Measurements from ENCODE around the gene PTH2R.
"Not testable (repeated sequence)": the region's sequence is repeated elsewhere in the genome, so short reads cannot be mapped to it uniquely, and the experiment has no call there.

The PTH2R gene

DNA sequence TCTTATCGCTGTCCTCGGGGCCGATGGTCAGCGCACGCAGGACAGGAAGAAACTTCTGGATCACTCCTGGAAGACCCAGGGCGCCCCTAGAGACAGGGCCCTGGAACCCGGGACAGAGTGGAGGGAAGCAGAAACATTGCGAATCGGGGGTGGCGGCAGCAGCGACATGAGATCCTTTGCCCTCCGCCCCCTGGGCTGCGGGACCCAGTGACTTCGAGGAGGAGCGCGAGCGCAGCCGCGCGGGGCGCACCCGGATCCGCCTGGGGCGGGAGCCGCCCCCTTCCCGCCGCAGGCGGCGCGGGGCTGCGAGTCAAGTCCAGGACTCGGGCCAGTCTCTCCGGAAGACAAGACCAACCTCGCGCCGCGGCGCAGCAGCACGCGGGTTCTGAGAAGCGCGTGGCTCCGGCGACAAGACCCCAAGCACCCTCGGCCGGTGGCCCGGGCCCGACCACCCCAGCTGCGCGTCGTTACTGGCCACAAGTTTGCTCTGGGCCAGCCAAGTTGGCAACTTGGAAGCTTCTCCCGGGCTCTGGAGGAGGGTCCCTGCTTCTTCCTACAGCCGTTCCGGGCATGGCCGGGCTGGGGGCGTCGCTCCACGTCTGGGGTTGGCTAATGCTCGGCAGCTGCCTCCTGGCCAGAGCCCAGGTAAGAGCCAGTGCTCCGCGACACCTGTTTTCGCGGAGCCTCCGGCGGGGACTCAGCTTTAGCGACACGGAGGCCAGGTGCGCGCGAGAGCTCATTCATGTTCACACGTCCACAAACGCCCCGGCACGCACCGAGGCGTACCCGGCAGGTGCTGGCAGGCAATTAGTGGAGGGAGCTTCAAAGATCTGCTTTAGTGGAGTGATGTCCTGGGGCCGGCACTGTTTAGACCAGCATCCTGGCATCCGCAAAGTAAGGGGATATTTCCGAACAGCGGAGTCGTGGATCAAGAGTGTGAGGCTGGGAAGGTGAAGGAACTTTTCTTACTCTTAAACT lies at the start of gene PTH2R:
TSS of gene PTH2R (plus strand) at position 319 of the 978 bp plus-strand sequence. CDS start at position 571, 252 bp downstream.
- no peak for DNase-seq

DNA sequence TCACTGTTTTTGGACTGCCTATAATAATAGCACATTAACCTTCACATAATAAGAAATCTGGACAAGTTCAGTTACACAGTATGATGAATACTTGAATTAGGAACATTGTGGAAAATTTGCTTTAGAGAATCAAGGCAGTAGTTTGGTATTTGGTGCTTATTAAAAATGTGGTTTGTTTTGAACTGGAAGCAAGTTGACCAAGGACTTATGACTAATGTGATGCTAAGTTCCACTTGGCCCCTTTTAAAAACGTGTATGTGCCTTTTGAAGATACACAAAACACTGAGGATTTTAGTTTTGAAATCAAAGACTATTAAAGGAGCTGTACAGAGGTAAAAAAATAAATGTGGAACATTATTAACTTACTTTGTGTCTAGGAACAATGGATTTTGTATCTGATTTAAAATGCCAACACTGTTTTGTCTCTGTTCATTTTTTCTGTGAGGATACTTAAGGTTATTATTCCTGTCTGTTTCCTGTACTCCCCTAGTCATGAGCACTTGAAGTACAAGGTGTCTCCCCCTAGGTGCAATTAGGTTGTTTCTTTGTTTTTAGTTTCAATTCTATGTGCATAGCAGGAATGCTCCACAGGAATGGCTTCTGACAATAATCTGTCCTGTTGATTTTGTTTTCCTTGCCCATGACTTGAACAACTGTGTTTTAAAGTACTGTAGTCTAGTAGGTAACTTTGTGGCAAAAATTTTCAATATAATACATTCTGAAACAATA lies 49.6 kb upstream of the PTH2R start:
- DNase-seq: no peak

GRCh38 chr2:208358758-208359631 lies 47.6 kb upstream of the PTH2R start:
- no peak for DNase-seq

- DNase-seq: no peak
Observed at GRCh38 chr2:208359632-208359986, 47.0 kb upstream of the PTH2R start.

- no peak for DNase-seq
Observed at GRCh38 chr2:208360259-208361076, 46.1 kb upstream of the PTH2R start.

- DNase-seq: no peak
Observed at GRCh38 chr2:208361077-208361441, 45.5 kb upstream of the PTH2R start.

- peak; percentile 44 for DNase-seq
Observed at GRCh38 chr2:208363485-208363884, 43.1 kb upstream of the PTH2R start.

DNA sequence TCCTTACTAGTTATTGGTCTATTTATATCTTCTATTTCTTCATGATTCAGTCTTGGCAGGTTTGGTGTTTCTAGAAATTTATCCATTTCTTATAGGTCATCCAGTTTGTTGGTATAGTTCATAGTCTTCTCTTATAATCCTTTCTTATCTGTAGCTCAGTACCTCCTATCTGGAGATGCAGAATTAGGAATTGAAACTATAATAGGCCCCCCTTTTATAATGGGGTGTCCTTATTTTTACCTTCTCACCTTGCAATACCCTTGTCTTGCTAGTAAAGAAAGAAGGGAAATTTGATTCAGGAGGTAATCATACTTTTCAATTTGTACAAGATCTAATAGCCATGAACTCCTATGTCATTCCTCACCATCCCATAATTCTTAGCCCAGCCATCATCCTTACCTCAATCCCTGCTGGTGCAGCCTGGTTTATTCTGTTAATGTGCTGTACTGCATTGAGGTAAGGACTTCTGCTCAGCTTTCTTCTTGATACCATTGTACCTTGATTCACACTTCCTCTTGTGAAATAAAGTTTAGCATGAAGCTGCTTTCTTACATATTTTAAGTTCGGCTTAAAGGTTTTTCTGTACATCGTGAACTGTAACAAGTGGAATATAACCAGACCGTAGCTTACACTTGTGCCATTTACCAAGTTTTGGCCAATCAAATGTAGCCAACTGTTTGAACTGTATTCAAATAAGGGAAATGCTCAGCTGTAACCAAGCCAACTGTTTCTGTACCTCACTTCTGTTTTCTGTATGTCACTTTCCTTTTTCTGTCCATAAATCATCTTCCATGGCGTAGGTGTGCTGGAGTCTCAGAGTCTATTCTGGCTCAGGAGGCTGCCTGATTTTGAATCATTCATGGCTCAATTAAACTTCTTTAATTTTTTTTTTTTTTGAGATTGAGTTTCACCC lies 40.1 kb upstream of the PTH2R start:
- DNase-seq: no peak

DNA sequence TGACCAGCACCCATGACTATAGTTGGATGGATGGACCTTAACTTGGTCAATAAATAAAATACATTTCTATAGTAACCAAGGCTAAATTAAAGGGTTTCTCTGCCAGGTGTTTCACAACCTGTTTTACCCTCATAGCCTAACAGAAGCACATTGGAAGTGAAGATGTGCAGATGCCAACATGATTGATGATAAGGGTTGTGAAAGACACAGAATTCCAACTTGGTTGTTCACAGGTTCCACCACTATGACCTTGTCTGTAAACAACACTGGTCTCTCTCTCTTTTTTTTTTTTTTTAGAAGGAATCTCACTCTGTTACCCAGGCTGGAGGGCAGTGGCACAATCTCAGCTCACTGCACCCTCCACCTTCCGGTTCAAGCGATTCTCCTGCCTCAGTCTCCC lies 37.5 kb upstream of the PTH2R start:
- no peak for DNase-seq

- DNase-seq: no peak
Observed at GRCh38 chr2:208370881-208371633, 35.5 kb upstream of the PTH2R start.

DNA sequence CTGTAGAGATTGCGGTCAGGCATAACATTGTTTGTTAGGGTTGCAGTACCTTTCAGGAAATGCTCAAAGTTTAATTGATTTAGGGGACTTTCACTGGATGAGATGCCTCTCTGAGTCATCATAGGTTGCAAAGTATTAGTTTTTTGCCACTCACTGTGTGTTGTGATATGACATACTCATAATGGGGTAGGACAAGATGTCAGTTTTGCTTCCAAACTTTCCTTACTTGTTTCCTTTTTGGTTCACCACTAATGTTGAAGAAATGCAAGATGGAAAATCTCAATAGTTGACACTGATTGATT lies 35.0 kb upstream of the PTH2R start:
- no peak for DNase-seq

DNA sequence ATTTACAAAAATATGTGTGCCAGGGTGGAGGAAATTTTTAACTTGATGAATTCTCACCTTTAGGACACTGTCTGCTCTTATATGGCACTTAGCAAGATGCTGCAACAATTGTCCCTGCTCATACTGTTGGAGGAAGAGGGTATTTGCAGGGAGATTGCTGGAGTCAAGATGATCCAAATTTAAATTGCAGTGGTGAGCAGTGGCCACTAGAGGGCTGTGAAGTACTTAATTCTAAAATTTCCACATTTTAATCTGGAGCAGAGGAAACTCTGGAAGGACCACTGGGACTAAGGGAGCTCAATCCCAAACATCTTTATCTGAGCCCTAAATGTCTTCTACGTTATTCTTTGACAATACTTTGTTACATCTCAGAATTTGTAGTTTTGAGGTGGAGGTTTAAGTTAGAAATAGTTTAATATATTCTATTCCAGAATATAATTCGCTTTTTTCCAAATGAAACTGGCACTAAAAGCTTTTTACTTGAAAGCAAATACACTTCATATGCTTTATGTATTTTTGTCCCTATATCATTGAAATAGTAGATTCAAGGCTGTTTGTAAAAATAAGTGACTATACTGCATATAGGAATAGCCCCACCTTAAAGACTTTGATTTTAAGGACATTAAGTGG lies 33.0 kb upstream of the PTH2R start:
- DNase-seq: peak; percentile 40

GRCh38 chr2:208375491-208376068 lies 31.0 kb upstream of the PTH2R start:
- no peak for DNase-seq

GRCh38 chr2:208377344-208377860 lies 29.2 kb upstream of the PTH2R start:
- not testable (repeated sequence) for DNase-seq

DNA sequence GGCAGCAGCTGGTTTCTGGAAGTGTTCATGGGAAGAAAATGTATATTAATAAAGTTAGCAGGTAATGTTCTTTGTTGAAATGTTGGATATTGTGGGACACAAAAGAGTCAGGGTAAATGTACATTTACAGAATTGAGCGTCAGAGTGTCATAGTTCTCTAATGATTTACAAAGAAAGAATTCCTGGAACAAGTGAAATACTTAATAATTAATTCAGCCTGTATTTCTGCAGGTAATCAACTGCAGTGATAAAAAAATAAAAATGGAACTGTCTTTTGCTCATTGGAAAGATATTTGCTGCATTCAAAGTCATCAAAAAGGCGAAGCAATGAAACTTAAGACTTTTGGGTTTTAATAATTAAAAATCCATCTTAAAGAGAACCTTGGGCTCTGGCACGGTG lies 27.4 kb upstream of the PTH2R start:
- no peak for DNase-seq

- no peak for DNase-seq
Observed at GRCh38 chr2:208384637-208385036, 22.0 kb upstream of the PTH2R start.

DNA sequence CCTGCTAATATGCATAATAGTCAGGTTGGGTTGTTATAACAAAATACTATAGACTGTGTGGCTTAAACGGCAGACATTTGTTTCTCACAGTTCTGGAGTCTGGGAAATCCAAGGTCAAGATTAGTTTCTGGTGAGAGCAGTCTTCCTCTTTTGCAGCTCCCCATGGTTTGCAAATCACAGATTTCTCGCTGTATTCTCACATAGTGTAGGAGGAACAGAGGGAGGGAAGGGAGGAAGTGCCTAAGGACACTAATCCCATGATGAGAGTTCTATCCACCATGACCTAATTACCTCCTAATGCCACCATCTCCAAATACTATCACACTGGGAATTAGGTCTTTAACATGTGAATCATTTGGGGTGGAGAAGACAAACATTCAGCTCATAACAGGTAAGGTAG lies 20.1 kb upstream of the PTH2R start:
- DNase-seq: no peak

DNA sequence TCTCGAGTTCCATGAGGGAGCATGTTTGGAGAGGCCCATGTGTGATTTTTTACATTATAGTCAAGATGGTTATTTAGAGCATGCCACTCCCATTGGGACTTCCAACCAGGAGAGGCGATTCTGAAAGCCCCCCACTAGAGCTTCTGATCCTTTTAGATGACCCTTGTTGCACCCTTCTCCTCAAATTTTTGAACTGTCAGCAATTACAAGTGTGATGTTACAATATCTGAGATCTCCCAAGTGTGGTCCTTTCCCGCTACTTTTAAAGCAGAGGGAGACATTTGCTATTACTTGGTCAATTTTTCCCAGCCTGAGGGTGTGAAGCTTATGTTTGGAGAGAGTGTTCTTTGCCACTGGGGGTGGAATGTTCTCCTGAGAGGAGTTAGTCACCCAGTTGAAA lies 16.7 kb upstream of the PTH2R start:
- DNase-seq: no peak

- DNase-seq: no peak
Observed at GRCh38 chr2:208392300-208392699, 14.3 kb upstream of the PTH2R start.
